HCT116 (cell line): ENCODE results near the gene DQX1. TPM values are rescaled to one million over a fixed set of nuclear protein-coding genes. Genes with fewer than 3 reads are reported as not detected.

ENCODE experiments used
- ATAC-seq: fragments of 200-7000 bp; cut with Tn5 transposase; 2 replicates; pipeline ENCODE4 v1.9.1; 2020; ENCODE audit warnings: mild to moderate bottlenecking, moderate library complexity
- BruUV-seq: library from RNA; stranded (reverse); fragments of 400-500 nt; replicated peaks from 2 replicates; lab custom pipeline; 2021; lab: Mats Ljungman, UMichigan
- CTCF ChIA-PET: fragments of 300-600 bp; sonication (Branson Sonifier 250); formaldehyde crosslinking; loops from one replicate; lab custom pipeline; 2021; ENCODE audit warnings: antibody characterized with exemption; lab: Charles Lee
- POLR2A ChIA-PET: fragments of 300-600, 350-600 bp; sonication (Branson Sonifier 250); formaldehyde crosslinking; loops from one replicate; lab custom pipeline; 2021; ENCODE audit warnings: antibody characterized with exemption; lab: Charles Lee
- RAD21 ChIA-PET, 2 experiments: fragments of 300-600 bp; sonication (Branson Sonifier 250); formaldehyde crosslinking; loops; one replicate each; lab custom pipeline; 2023; ENCODE audit warnings: low total read pairs in 2 of 2; ENCODE audit not compliant: uncharacterized antibody in 2 of 2, unreplicated experiment in 2 of 2, low non-redundant PET in 1 of 2; lab: Charles Lee
- DNase-seq: peaks from one replicate; pipeline ENCODE4 v3.0.0-alpha.2; 2010; ENCODE audit warnings: low read depth, low spot score
- H2AFZ ChIP-seq: fragments of 200-600 bp; shearing (Covaris generic), sonication (generic); 2 replicates; pipeline ENCODE4 v1.6.1; 2017; ENCODE audit warnings: low read depth, mixed run types, mixed read lengths, antibody characterized with exemption, low read length; ENCODE audit not compliant: poor library complexity, severe bottlenecking
- H3K27ac ChIP-seq: 2 replicates; pipeline ENCODE4 v1.5.1; 2012; ENCODE audit warnings: low read depth, low read length
- H3K27me3 ChIP-seq: fragments of 200-600 bp; sonication (generic); 2 replicates; pipeline ENCODE4 v1.6.1; 2016; ENCODE audit warnings: mixed run types, low read length, mixed read lengths; ENCODE audit not compliant: insufficient read depth
- H3K36me3 ChIP-seq, 2 experiments: fragments of 200-500 bp in 1 of 2; fragments of 200-600 bp in 1 of 2; sonication (Bioruptor generic) in 1 of 2; sonication (generic) in 1 of 2; 2 replicates each; pipeline versions ENCODE4 v1.5.1 to v1.6.1; 2014 to 2016; ENCODE audit warnings: low read length in 2 of 2, inconsistent platforms in 1 of 2, mixed read lengths in 1 of 2, mixed run types in 1 of 2; ENCODE audit not compliant: insufficient read depth in 2 of 2, control insufficient read depth in 1 of 2
- H3K4me1 ChIP-seq, 2 experiments: fragments of 200-600 bp in 1 of 2; sonication (generic) in 1 of 2; 2 replicates each; pipeline versions ENCODE4 v1.5.1 to v1.6.1; 2012 to 2017; ENCODE audit warnings: low read length in 2 of 2, inconsistent platforms in 1 of 2, mild to moderate bottlenecking in 1 of 2, mixed read lengths in 1 of 2, mixed run types in 1 of 2, moderate library complexity in 1 of 2; ENCODE audit not compliant: insufficient read depth in 2 of 2, control insufficient read depth in 1 of 2
- H3K4me2 ChIP-seq: fragments of 200-600 bp; sonication (generic); 2 replicates; pipeline ENCODE4 v1.6.1; 2017; ENCODE audit warnings: mixed run types, low read length, mixed read lengths
- H3K4me3 ChIP-seq, 2 experiments: fragments of 200-600 bp in 1 of 2; sonication (generic) in 1 of 2; replicated peaks in 1 of 2; 2 replicates each; pipeline ENCODE4 v1.5.1; 2011 to 2016; ENCODE audit warnings: low read length in 2 of 2, control low read depth in 1 of 2, low read depth in 1 of 2, mild to moderate bottlenecking in 1 of 2, mixed read lengths in 1 of 2, mixed run types in 1 of 2
- H3K79me2 ChIP-seq: fragments of 200-600 bp; sonication (generic); 2 replicates; pipeline ENCODE4 v1.6.1; 2017; ENCODE audit warnings: mild to moderate bottlenecking, mixed run types, low read length, moderate library complexity, mixed read lengths; ENCODE audit not compliant: insufficient read depth
- H3K9ac ChIP-seq: fragments of 200-600 bp; sonication (generic); 2 replicates; pipeline ENCODE4 v1.6.1; 2016; ENCODE audit warnings: low read length, mixed read lengths
- H3K9me2 ChIP-seq: fragments of 200-600 bp; sonication (generic), shearing (Covaris generic); 2 replicates; pipeline ENCODE4 v1.6.1; 2017; ENCODE audit warnings: mixed run types, mild to moderate bottlenecking, moderate library complexity; ENCODE audit not compliant: insufficient read depth
- H3K9me3 ChIP-seq, 2 experiments: fragments of 200-500 bp in 1 of 2; fragments of 200-600 bp in 1 of 2; sonication (Bioruptor generic) in 1 of 2; sonication (generic) in 1 of 2; 2 replicates each; pipeline ENCODE4 v1.6.1; 2014 to 2017; ENCODE audit warnings: low read length in 2 of 2, mixed read lengths in 2 of 2, inconsistent platforms in 1 of 2, low read depth in 1 of 2, mild to moderate bottlenecking in 1 of 2, mixed run types in 1 of 2, moderate library complexity in 1 of 2; ENCODE audit not compliant: control insufficient read depth in 1 of 2, insufficient read depth in 1 of 2
- H4K20me1 ChIP-seq: fragments of 200-600 bp; sonication (generic), shearing (Covaris generic); 2 replicates; pipeline ENCODE4 v1.6.1; 2017; ENCODE audit warnings: mixed run types, mild to moderate bottlenecking, moderate library complexity; ENCODE audit not compliant: insufficient read depth
- CBX3 ChIP-seq: IDR thresholded peaks from 2 replicates; pipeline ENCODE4 v1.6.1; 2012; ENCODE audit warnings: low read depth
- EGR1 ChIP-seq: IDR thresholded peaks from 2 replicates; pipeline ENCODE4 v1.6.1; 2012; ENCODE audit warnings: low read depth
- EZH2 ChIP-seq: fragments of 200-600 bp; sonication (generic); IDR thresholded peaks from 2 replicates; pipeline ENCODE4 v1.6.1; 2017; ENCODE audit warnings: antibody characterized with exemption, mixed run types
- EZH2phosphoT487 ChIP-seq: fragments of 200-600 bp; IDR thresholded peaks from 2 replicates; pipeline ENCODE4 v1.6.1; 2018; ENCODE audit warnings: antibody characterized with exemption, borderline replicate concordance
- FOSL1 ChIP-seq: IDR thresholded peaks from 2 replicates; pipeline ENCODE4 v1.6.1; 2012; ENCODE audit warnings: low read depth
- JUND ChIP-seq: IDR thresholded peaks from 2 replicates; pipeline ENCODE4 v1.6.1; 2012
- POLR2A ChIP-seq: IDR thresholded peaks from 2 replicates; pipeline ENCODE4 v1.7.0; 2011; ENCODE audit warnings: borderline replicate concordance; ENCODE audit not compliant: insufficient read depth, insufficient read length; ENCODE audit errors: extremely low read depth
- POLR2AphosphoS5 ChIP-seq: IDR thresholded peaks from 2 replicates; pipeline ENCODE4 v1.6.1; 2011; ENCODE audit warnings: mild to moderate bottlenecking, low read depth, low read length, moderate library complexity
- RAD21 ChIP-seq: IDR thresholded peaks from 2 replicates; pipeline ENCODE4 v1.6.1; 2012; ENCODE audit warnings: low read depth, mild to moderate bottlenecking
- SIN3A ChIP-seq: IDR thresholded peaks from 2 replicates; pipeline ENCODE4 v1.6.1; 2012; ENCODE audit warnings: low read depth
- SP1 ChIP-seq: IDR thresholded peaks from 2 replicates; pipeline ENCODE4 v1.6.1; 2012; ENCODE audit warnings: low read depth
- SRF ChIP-seq: IDR thresholded peaks from 2 replicates; pipeline ENCODE4 v1.6.1; 2012; ENCODE audit warnings: low read depth
- TCF7L2 ChIP-seq: IDR thresholded peaks from 2 replicates; pipeline ENCODE4 v1.7.0; 2011; ENCODE audit warnings: borderline replicate concordance, inconsistent platforms; ENCODE audit not compliant: insufficient read depth, insufficient read length; ENCODE audit errors: extremely low read depth
- YY1 ChIP-seq: IDR thresholded peaks from 2 replicates; pipeline ENCODE4 v1.6.1; 2011; ENCODE audit warnings: low read length, low read depth, moderate library complexity, mild to moderate bottlenecking; ENCODE audit not compliant: insufficient replicate concordance; ENCODE audit errors: extremely low read depth
- ZNF274 ChIP-seq: fragments of 200-500 bp; sonication (Bioruptor generic); IDR thresholded peaks from 2 replicates; pipeline ENCODE4 v1.6.1; 2014; ENCODE audit warnings: mild to moderate bottlenecking, low read depth, low read length, inconsistent platforms
- intact Hi-C: fragments of 100-400 bp; cut with micrococcal nuclease; formaldehyde crosslinking; loops from 2 replicates; pipeline ENCODE4 v1.10.0; 2022
- total RNA-seq: library from RNA; stranded (reverse); gene quantifications from one replicate; pipeline ENCODE4 v1.2.1, GENCODE V29; 2021; ENCODE audit not compliant: unreplicated experiment
- TF ChIP-seq, protein P1 (sequence below): IDR thresholded peaks from 2 replicates; pipeline ENCODE4 v1.6.1; 2011; ENCODE audit warnings: mild to moderate bottlenecking, low read length, moderate library complexity; ENCODE audit not compliant: insufficient replicate concordance; ENCODE audit errors: extremely low read depth
- TF ChIP-seq, protein P2 (sequence below): IDR thresholded peaks from 2 replicates; pipeline ENCODE4 v1.6.1; 2012
- TF ChIP-seq, protein P3 (sequence below): IDR thresholded peaks from 2 replicates; pipeline ENCODE4 v1.6.1; 2012; ENCODE audit warnings: low read depth
- TF ChIP-seq, protein P4 (sequence below): IDR thresholded peaks from 2 replicates; pipeline ENCODE4 v1.6.1; 2012
- TF ChIP-seq, protein P5 (sequence below), 3 experiments: fragments of 200-600 bp in 1 of 3; sonication (generic) in 1 of 3; IDR thresholded peaks in 2 of 3; conservative IDR thresholded peaks in 1 of 3; 2 replicates each; pipeline ENCODE4 v1.5.1; 2012 to 2017; ENCODE audit warnings: low read depth in 2 of 3, low read length in 2 of 3, antibody characterized with exemption in 1 of 3, borderline replicate concordance in 1 of 3, control low read depth in 1 of 3, mild to moderate bottlenecking in 1 of 3, mixed read lengths in 1 of 3, mixed run types in 1 of 3, moderate library complexity in 1 of 3; ENCODE audit not compliant: insufficient read depth in 1 of 3

The DQX1 gene
- total RNA-seq, 1 experiment from 2014 or later: 0.98 TPM

DNA sequence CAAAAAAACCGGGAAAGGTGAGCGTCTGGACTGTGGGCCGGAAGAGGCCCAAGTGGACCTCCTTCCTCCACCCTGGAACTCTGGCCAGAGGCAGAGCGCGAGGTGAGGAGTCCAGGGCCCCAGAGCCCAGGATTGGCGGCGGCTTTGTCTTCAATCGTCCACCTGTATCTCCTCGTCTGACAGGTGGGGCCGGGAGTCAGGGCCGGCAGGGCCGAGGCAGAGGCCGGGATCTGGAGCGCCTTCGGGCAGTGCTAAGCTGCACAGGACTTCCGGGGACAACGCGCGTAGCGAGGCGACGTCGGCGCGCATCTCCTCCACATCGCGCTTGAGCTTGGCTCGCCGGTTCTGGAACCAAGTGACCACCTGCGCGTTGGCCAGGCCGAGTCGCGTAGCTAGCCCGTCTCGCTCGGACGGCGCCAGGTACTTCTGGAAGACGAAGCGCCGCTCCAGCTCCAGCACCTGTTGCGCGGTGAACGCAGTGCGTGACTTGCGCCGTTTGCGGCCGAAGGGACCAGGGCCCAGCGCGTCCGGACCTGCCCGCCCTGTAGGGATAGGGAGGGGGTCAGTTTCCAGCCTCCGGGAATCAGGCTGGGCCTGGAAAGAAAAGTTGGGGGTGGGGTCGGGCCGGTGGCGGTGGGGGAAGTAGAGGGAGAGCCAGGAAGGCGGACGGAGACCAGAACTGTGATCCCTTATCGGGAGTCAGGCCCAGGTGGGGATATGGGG, 28.1 kb downstream of the DQX1 start:
- no peak for DNase-seq
- intact Hi-C loops: no loop called here
- POLR2A ChIA-PET: no interaction called here

More for the DNA sequence above, 28.1 kb downstream of the DQX1 start:
- no peaks in the 10 kb centered on the region for H3K9me3 ChIP-seq
- no peak overlapping the region for H3K4me3 ChIP-seq
- H3K27ac ChIP-seq: no peak overlapping the region
- no peaks in the 10 kb centered on the region for H4K20me1 ChIP-seq
- RAD21 ChIA-PET: no interaction called here
- ATAC-seq: no peak
- no peaks in the 10 kb centered on the region for H3K9me2 ChIP-seq
- TF ChIP-seq FOSL1 (no peak), CBX3 (no peak), YY1 (no peak), EZH2 (no peak), RAD21 (no peak), EZH2phosphoT487 (no peak), SP1 (no peak), EGR1 (no peak), SIN3A (no peak), SRF (no peak), TCF7L2 (no peak), ZNF274 (no peak), JUND (no peak), POLR2A (no peak), POLR2AphosphoS5 (no peak)
- TF ChIP-seq, protein P1, sequence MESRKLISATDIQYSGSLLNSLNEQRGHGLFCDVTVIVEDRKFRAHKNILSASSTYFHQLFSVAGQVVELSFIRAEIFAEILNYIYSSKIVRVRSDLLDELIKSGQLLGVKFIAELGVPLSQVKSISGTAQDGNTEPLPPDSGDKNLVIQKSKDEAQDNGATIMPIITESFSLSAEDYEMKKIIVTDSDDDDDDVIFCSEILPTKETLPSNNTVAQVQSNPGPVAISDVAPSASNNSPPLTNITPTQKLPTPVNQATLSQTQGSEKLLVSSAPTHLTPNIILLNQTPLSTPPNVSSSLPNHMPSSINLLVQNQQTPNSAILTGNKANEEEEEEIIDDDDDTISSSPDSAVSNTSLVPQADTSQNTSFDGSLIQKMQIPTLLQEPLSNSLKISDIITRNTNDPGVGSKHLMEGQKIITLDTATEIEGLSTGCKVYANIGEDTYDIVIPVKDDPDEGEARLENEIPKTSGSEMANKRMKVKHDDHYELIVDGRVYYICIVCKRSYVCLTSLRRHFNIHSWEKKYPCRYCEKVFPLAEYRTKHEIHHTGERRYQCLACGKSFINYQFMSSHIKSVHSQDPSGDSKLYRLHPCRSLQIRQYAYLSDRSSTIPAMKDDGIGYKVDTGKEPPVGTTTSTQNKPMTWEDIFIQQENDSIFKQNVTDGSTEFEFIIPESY: no peak
- TF ChIP-seq, protein P2, sequence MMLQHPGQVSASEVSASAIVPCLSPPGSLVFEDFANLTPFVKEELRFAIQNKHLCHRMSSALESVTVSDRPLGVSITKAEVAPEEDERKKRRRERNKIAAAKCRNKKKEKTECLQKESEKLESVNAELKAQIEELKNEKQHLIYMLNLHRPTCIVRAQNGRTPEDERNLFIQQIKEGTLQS: no peak
- TF ChIP-seq, protein P3, sequence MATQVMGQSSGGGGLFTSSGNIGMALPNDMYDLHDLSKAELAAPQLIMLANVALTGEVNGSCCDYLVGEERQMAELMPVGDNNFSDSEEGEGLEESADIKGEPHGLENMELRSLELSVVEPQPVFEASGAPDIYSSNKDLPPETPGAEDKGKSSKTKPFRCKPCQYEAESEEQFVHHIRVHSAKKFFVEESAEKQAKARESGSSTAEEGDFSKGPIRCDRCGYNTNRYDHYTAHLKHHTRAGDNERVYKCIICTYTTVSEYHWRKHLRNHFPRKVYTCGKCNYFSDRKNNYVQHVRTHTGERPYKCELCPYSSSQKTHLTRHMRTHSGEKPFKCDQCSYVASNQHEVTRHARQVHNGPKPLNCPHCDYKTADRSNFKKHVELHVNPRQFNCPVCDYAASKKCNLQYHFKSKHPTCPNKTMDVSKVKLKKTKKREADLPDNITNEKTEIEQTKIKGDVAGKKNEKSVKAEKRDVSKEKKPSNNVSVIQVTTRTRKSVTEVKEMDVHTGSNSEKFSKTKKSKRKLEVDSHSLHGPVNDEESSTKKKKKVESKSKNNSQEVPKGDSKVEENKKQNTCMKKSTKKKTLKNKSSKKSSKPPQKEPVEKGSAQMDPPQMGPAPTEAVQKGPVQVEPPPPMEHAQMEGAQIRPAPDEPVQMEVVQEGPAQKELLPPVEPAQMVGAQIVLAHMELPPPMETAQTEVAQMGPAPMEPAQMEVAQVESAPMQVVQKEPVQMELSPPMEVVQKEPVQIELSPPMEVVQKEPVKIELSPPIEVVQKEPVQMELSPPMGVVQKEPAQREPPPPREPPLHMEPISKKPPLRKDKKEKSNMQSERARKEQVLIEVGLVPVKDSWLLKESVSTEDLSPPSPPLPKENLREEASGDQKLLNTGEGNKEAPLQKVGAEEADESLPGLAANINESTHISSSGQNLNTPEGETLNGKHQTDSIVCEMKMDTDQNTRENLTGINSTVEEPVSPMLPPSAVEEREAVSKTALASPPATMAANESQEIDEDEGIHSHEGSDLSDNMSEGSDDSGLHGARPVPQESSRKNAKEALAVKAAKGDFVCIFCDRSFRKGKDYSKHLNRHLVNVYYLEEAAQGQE: no peak
- TF ChIP-seq, protein P4, sequence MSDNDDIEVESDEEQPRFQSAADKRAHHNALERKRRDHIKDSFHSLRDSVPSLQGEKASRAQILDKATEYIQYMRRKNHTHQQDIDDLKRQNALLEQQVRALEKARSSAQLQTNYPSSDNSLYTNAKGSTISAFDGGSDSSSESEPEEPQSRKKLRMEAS: no peak
- TF ChIP-seq, protein P5, sequence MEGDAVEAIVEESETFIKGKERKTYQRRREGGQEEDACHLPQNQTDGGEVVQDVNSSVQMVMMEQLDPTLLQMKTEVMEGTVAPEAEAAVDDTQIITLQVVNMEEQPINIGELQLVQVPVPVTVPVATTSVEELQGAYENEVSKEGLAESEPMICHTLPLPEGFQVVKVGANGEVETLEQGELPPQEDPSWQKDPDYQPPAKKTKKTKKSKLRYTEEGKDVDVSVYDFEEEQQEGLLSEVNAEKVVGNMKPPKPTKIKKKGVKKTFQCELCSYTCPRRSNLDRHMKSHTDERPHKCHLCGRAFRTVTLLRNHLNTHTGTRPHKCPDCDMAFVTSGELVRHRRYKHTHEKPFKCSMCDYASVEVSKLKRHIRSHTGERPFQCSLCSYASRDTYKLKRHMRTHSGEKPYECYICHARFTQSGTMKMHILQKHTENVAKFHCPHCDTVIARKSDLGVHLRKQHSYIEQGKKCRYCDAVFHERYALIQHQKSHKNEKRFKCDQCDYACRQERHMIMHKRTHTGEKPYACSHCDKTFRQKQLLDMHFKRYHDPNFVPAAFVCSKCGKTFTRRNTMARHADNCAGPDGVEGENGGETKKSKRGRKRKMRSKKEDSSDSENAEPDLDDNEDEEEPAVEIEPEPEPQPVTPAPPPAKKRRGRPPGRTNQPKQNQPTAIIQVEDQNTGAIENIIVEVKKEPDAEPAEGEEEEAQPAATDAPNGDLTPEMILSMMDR (IDR thresholded peaks at IDR 0.05 in 2 of 3, conservative IDR thresholded peaks at IDR 0.05 in 1 of 3; ENCODE audit: borderline replicate concordance in 1 of 3, insufficient read depth in 1 of 3, low read depth in 2 of 3, low read length in 2 of 3): no peak
- no peak overlapping the region for H2AFZ ChIP-seq
- H3K27me3 ChIP-seq: no peaks in the 10 kb centered on the region
- CTCF ChIA-PET: no interaction called here
- H3K4me1 ChIP-seq: peaks cover 8 to 22% of the 10 kb centered on the region in 2 experiments; a peak in 3 of 4 replicates
- H3K79me2 ChIP-seq: no peaks in the 10 kb centered on the region
- peaks cover 0 to 2% of the 10 kb centered on the region in 2 experiments; a peak in 1 of 4 replicates for H3K36me3 ChIP-seq
- no peak overlapping the region for H3K4me2 ChIP-seq
- BruUV-seq: no TSS peak
- no peak overlapping the region for H3K9ac ChIP-seq
